Medulla oblongata (tissue), 1 donor: Measurements from ENCODE around the gene RMRP.

Experiments
- DNase-seq: peaks from one replicate; pipeline ENCODE4 v3.0.0-alpha.2; 2015; ENCODE audit errors: extremely low spot score

RMRP gene

DNA sequence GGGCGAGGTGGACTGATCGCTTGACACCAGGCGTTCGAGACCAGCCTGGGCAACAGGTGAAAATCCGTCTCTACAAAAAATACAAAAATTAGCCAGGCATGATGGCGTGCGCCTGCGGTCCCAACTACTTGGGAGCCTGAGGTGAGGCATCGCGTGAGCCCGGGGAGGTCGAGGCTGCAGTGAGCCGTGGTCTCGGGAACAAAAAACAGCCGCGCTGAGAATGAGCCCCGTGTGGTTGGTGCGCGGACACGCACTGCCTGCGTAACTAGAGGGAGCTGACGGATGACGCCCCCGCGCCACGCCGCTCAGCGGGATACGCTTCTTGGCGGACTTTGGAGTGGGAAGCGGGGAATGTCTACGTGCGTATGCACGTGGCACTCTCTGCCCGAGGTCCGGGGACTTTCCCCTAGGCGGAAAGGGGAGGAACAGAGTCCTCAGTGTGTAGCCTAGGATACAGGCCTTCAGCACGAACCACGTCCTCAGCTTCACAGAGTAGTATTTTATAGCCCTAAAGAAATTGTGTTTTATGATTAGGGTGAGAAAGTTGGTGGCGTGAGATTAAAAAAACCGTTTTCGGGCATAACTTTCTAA lies at the start of gene RMRP:
Gene RMRP (minus strand): TSS at position 474 of the 591 bp plus-strand sequence.
- peak; percentile 99 for DNase-seq

DNA sequence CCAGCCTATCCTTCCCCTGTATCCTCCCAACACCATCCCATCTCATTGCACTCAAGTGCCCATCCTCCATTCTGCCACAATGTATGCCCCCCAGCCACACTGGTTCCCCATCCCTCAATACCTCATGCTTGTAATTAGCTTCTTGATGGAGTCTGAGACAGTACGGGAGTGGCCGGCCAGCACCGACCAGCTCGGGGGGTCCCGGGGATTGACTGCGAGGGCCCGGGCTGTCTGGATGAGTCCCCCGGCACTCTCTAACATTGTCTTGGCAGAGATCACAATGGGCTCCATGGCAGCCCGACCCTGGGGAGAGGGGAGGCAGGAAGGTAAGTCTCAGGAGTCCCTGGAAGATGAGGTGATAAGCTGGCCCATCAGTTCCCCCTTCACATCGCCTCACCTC lies 49.1 kb upstream of the RMRP start:
- no peak for DNase-seq

DNA sequence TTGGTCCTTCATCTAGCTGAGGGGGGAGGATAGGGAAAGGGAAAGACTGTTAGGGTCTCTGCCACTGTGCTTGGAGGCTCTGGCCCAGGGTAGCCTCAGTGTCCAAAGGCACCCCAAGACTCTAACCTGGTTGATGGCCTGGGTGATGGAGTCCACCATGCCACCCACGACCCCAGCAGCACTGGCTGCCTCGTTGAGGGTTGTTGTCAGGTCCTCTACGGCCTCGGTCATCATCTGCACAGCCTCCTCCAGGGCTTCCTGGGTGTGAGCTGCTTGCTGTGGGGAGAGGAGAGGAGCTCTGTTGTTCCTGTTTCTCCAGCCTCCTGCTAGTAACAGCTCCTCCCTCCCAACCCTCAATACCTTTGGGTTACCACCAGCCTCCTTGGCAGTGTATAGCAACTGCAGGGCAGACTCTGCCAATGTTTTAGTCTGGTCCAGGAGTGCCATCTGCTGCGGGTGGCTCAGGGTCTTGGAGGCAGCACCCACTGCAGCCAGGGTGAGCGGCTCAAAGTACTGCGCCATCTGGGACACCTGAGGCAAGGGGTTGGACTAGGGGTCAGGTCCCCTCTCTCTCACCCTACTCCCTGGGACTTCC lies 48.1 kb upstream of the RMRP start:
- DNase-seq, result no peak

DNA sequence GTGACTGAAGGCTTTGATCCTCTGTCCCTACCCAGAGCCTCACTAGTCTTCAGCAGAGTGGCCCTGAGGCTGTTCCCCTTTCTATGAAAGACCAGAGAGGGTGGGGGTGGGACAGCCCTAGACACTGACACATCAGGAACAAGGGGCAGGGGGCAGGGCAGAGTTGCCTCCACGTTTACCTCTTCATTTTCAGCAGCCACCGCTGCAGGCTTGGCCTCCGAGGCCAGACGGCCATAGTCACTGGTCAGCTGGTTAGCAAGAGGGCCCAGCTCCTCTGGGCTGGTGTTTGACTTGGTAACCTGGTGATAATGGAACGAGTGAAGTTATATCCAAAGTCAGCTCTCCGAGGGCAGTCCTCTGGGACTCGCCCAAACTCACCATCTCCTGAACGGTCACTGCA lies 47.6 kb upstream of the RMRP start:
- no peak for DNase-seq

DNA sequence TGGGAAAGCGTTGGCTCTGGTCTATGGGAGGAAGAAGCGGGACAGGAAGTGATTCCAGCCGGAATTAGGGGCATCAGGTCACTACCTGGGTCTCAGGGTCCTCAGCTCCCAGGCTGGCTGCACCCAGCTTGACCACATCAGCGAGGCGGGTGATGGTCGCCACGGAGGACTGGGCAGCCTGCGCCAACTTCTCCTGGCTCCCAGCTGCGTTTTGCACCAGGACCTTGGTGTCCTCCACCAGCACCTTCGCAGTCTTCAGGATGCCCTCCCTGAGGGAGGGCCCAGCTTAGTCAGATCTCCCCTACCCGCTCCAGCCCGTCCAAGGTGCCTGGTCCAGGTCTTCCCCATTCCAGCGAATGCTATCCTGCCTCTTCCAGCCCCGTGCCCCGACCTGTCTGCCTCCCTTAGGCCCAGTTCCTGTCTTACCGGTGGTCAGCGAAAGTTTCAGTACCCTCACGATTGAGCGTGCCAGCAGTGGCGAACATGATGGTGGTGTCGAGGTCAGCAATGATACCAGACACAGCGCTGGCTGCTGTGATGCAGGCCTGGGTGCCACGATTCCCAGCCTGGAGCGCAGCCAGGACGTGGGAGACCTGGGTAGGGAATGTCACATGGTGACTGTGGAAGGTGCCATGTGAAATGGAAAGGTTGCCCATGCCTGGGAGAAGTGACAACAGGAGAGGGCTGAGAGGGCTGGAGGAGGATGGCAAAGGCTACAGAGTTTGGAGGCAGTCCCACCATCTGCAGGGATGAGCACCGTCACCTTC lies 46.3 kb upstream of the RMRP start:
- DNase-seq, result no peak

DNA sequence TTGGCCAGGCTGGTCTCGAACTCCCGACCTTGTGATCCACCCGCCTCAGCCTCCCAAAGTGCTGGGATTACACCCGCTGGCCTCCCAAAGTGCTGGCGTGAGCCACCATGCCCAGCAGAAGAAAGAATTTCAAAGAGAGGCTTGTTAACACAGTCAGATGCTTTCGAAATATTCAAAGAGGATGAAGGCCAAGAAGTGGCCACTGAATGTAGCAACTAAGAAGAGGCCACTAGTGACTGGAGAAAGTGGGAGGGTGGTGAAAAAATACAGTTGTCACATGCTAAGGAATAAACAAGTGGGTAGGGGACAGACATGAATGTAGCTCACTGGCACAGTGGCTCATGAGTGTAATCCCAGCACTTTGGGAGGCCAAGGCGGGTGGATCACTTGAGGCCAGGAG lies 44.9 kb upstream of the RMRP start:
- no peak for DNase-seq

DNA sequence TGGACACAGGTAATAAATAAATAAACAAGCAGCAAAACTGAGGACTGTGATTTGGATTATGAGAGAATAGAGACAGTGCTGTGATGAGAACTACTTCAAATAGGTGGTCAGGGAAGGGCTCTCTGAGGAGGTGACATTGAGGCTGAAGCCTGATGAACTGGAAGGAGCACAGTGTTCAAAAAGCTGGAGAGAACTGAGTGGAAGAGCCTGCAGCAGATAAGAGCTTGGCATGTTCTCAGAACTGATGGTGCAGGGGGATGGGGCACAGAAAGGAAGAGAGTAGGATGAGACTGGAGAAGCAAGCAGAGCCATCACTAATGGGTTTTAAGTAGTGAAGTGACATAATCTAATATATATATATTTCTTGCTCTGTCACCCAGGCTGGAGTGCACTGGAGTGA lies 43.1 kb upstream of the RMRP start:
- DNase-seq, result no peak

DNA sequence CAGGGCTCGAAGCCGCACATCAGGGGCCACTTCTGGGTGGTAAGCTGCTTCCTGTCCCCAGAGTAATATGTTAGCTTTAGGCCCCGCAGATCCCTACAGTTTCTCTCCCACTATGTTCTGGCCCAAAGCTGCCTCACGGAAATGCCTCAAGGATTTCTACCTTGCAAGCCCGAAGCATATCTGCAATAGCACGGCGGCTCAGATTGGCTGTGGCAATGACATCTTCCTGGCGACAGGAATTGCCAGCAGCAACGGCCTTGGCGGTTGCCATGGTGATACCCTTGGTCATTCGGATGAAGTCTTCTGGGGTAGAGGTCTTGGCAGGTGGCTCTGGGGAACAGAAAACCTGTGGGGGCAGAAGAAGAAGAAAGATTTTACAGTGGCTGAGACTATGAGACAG lies 42.2 kb upstream of the RMRP start:
- no peak for DNase-seq

DNA sequence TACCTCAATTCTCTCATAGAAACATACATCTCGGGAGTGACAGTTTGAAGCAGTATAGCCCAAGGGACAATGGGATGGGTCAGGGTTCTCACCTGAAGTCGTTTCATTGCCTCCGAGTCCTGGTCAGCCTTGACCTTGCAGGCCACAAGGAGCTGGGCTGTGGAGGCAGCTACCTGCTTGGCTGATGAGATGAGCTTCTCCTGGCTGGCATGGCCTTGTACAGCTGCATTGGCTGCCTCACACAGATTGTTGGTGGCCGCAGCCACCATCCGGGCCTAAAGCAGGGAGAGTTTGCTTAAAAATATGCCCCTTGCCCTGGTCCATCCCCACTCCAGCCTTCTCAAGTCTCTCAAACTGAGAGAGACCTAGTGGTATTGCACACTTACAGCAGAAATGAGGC lies 40.4 kb upstream of the RMRP start:
- no peak for DNase-seq

DNA sequence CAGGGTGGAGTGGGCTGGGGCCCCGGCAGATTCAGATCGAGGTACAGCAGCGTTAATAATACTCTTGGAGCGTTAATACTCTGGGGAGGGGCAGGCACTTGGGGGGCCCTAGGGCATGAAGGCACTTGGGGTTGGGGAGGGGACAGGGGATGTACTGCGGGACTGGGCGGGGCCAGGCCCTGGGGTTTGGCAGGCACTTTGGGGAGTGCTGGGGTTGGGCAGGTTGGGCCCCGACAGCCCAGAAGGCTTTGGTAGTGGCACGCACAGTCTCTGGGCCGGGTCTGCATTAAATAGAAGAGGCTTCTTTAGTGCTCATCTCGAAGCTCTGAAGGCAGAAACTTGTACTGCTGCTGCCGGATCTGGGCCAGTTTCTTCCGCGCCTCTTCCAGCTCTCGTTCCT lies 39.7 kb upstream of the RMRP start:
- DNase-seq, result no peak

DNA sequence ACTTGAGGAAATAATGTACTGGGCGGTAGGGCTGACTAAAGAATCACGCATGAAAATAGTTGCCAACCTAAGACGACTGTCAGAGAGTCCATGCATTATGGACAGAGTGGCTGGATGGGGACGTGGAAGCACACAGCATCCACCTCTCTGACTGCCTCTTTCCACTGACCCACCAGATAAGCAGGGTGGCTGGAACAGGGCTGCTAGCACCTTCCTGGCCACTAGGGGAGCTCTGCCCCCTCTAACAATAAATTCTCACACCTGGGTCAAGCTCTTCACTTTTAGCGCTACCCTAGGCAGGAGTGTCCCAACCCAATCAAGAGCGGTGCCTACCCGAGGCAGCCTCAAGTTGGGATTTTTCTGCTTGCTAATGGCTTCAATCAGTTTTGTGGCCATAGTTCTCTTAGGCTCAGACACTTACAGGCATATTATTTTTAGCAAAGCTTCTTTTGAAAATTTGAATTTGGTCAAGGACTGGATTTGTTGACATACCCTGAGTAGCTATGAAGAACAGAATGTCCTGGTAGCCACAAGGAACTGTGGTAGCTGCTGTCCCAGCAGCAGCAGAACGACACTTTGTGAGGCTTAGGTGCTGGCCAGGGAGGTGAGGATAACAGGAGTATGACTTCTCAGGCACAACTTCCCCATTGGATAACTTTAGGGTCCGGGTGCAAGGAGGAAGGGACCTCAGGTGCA lies 38.8 kb upstream of the RMRP start:
- DNase-seq, result peak; percentile 35

DNA sequence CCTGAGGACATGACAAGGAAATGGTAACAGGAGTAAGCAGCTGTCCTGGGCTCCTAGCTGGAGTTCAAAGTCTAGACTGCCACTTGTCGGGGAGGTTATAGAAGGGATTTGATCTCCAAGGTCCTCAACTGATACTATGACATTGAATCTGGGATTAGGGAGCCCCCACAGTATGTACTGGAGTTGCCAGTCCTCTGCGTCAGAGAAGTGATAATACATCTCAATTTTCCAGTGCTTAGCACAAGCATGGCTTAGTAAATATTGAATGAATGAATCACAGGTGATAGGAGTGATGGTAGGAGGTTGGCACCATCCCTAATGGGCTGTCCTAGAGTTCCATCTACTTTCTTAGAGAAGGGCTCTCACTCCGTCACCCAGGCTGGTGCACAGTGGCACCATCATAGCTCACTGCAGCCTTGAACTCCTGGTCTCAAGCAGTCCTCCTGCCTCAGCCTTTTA lies 38.2 kb upstream of the RMRP start:
- DNase-seq, result no peak

DNA sequence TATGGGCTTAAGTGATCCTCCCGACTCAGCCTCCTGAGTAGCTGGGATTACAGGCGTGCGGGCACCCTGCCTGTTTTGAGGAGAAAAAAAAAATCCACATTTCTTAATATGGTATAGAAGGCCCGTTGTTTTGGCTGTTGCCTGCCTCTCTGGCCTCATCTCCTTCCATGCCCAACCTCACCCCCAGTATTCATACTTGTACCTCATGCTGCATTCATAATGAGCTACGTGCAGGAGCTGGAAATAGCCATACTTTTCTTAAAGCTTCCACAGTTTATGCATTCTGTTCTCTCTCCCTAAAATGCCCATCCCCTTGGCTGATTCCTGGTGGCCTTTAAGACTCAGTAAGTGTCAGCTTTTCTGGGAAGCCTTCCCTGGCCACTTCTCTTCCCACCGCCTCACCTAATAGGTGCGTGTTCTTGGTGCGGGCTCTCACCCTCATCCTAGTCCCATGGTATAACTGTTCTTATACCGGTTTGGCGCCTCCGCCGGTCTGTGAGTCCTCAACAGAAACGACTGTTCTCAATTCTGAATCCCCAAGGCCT lies 34.0 kb upstream of the RMRP start:
- DNase-seq, result no peak

DNA sequence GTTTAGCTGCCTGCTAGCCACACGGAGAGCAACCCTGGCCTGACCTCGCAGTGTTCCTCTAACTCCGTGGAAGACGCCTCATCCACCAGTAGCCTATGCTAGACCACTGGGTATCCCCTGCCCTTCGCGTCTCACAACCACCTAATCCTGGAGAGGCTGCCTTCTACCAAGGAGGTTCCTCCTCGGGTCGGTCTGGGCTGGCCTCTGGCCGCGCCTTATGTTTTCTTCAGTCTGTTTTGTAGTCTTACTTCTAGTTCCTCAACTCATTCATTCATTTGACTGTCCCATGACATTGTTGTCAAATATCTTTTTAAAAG lies 33.5 kb upstream of the RMRP start:
- peak; percentile 9 for DNase-seq

DNA sequence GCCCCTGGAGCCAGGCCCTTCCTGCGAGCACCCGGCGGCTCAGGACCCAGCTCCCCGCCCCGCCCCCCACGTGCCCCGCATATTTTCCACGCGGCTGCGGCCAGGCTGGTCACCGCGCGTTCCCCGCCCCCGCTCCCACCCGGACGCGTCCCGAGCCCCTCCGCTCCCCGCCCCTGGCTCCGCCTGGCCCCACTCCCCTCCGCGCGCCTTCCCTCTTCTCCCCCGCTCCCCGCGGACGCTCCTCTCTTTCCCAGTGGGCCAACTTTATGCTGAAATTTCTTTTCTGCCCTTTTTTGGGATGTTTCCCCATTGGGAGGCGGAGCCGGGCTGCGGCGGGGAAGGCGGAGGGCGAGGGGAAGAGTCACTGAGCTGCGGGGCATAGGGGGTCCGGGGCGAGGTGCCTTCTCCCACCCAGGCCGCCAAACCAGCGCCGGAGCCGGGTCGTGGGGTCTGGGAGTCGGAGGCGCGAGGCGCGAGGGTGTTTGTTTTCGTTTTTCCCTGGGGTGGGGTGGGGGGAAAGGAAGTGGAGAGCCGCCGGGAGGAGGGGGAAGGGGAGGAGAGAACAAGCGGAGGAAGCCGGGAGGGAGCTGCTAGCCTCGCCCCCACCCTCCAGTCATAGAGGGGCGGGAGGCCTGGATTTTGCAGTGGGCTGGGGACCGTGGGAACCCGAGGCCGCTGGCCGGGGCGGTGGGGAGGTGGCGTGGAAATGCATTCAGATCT lies 33.0 kb upstream of the RMRP start:
- DNase-seq, result peak; percentile 46

DNA sequence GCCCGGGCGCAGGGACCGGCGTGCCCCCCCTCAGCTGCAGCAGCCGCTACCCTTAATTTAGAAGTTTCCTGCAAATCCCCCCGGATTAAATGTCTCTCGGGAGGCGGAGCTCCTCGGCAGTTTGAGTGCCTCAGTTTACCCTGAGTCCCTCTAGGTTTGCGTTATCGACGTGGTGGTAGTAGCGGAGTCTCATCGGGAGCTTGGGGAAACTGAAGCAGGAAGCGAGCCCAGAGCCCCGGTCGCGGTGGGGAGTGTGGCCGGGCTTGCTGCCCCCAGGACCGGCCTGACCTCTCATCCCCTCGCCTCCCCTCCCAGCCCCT lies 32.4 kb upstream of the RMRP start:
- DNase-seq, result no peak

DNA sequence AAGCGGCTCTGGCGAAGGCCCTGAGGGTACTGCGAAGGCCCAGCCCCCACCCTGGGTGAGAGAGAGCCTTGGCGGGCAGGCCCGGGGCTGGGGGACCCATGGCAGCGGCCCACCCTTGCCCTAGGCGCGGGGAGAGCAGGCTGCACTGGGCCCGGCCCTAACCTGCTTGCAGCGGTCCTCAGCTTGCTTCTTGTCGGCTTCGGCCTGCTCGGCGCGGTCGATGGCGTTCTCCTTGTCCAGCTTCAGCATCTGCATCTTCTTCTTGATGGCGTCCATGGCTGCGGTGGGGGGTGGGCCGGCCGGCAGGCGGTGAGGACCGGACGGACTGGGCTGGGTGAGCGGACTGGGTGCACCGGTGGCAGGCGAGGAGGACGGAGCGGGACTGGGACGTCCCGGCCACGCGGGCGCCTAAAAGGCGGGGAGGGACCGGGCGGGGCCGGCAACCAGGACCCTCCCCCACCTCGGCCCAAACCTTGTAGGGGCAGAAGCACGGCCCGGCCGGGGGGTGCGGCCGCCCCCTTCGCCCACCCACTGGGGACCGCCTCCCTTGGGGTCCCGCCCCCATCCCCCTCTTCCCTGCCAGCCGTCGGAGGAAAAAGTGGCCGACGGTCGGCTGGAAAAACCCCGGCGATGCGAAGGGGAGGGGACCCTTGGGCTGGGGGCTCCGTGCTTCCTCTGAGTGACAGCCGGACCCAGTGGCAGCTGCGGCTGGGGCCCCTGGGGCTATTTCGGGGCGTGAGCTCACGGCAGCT lies 31.9 kb upstream of the RMRP start, which contains the start of gene TPM2:
Gene TPM2 (minus strand): TSS at position 384 of the 752 bp plus-strand sequence. CDS start 108 bp downstream, at position 276.
- no peak for DNase-seq

DNA sequence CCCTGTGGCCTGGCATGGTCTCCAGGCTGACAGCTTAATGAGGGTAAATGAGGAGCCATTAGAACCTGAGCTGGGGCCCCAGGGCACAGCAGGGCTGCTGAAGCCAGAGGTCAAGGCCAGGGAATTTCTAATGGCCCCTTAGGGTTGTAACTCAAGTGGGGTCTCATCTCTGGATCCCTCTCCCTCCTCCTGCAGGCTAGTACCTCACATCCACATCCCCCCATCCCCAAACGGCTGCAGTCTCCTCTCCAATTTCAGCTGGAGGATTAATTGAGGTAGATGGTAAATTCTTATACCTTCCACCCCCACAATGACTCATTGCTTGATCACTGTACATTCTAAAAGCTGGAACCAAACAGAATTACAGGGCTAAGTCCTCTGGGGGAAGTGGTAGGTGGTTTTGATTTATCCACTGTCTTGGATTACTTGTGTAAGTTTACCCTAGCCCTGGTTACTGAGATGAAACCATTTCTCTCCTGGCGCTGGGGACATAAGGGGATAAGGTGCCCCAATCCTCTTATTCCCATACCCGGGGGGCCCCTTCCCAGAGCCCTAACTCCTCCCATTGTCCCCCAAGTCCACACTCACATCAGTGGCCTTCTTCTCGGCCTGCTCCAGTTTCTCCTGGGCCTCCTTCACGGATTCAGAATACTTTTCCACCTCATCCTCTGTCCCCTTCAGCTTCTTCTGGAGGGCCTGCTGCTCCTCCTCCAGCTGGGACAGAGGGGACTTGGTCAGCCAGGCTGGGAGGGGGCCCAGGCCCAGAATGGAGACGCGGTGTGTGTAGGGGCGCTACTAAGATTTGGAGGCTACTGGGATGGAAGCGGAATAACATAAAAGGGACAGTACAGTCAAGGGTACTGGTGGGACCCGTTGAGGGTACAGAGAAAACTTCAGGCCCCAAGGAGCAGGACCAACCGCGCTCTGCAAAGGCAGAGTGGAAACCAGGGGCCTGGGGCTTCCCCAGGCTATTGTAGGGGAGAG lies 31.0 kb upstream of the RMRP start:
- no peak for DNase-seq

DNA sequence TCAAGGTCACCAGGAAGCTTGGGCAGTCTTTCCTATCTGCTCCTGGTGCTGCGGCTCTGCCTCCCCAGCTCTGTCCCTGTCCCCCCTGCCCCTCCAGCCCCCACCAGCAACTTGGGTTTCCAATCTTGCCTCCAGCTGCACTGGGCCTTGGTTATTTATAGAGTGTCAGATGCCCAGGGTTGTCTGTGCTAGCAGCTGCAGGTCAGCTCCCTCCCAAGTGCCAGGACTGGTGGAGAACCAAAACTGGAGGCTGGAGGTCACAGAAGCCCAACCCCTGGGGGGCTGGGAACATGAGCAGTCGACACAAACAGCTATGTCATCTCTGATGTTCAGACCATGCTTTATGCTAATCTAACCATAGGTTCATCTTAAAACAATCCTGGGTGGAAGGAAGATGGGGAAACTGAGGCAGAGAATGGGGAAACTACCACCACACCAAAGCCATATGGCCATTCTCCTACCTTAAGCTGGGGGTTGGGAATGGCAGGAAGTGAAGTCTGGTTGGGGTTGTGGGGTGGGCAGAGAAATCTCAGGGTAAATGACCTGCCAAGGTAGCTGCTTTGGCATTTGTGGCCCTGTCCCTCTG lies 30.2 kb upstream of the RMRP start:
- DNase-seq, result no peak

DNA sequence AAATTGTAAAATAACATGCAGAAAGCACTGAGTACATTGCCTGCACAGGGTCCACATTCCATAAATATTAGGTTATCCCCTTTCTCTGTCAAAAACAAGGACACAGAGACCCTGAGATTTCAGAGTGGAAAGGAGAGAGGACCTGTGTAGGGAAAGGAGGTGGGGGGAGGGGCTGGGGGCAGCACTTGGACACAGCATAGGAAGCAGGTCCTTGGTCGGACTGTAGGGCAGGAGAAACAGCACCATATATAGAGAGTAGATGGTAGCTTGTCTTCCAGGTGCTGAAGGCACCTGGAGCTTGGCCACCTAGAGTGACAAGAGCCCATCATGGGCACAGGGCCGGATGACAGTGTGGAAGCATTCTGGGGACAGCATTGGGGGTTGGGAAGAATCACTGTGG lies 29.5 kb upstream of the RMRP start:
- no peak for DNase-seq
